CD4-positive, alpha-beta T cell treated with Interleukin-10 for 1 hour (primary cell): ENCODE results near the gene CDK5.
"Not testable (repeated sequence)": the region's sequence is repeated elsewhere in the genome, so short reads cannot be mapped to it uniquely, and the experiment has no call there.

Source experiments
- DNase-seq: peaks from one replicate; pipeline ENCODE4 v3.0.0-alpha.2; 2020

Gene CDK5

DNA sequence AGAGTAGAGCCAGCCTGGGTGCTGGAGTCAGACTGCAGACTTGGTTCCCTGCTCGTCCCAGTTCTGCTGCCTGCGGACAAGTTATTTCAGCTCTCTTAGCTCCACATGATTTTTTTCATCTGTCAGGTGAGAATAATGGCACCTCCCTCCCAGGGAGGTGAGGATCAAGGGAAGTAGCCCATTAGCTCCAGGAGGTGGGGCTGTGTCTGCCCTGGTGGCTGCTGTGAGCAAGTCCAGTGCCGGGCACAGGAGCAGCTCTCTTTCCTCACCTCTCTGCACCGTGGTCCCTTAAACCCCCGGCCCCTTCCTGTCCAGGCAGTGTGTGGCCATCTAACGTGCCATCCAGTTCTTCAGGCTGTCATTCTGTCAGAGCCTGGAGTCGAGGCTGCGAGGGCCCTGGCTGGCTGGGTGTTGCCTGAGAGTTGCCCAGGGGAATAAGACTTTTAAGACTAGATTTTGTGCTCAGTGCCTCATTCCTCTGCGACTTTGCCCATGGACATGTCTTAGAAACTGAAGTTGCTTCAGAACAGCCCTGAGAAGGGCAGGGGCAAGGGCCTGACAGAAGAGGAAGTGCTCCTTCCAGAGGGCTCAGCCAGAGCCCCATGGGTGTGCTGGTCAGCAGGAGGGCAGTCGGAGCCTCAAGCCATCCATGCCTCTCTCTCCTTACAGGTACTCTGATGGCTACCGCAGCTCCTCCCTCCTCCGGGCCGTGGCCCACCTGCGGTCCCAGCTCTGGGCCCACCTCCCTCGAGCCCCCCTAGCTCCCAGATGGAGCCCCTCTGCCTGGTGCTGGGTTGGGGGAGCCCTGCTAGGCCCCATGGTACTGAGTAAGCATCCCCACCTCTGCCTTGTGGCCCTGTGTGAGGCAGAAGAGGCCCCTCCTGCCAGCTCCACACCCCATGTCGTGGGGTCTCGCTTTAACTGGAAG, 24.5 kb downstream of the CDK5 start:
- no peak for DNase-seq

DNA sequence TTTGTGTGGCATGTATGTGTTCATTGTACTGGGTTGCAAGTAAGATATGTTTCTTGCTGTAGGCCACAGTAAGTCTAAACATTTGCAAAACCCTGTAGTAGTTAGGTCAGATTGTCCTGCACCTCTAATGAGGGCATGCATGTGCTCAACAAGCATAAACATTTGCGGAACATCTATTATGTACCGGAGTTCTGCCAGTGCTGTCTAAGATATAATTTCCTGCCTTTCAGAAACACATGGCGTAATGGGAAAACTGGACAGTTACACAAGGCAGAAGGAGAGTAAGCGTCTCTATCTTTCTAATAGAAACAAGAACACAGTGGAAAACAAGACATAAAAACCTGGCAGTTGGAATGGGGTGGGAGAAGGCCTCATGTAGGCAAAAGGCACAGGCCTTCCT, 26.7 kb downstream of the CDK5 start:
- no peak for DNase-seq

DNA sequence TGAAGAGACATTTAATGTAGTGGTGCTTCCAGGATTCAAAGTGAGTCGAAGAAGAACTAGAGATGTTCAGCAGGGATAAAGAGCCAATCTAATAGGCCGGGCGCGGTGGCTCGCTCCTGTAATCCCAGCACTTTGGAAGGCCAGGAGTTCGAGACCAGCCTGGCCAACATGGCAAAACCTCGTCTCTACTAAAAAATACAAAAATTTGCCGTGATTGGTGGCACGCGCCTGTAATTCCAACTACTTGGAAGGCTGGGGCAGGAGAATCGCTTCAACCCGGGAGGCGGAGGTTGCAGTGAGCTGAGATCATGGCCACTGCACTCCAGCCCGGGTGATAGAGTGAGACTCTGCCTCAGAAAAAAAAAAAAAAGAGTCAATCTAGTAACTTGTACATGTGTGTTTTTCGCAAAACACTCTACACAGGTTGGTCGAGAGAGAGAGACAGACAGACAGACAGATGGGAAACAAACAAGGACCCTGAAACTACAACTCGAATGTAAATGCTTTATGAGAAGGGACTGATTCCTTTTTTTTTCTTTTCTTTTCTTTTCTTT, 28.7 kb downstream of the CDK5 start:
- DNase-seq = no peak

DNA sequence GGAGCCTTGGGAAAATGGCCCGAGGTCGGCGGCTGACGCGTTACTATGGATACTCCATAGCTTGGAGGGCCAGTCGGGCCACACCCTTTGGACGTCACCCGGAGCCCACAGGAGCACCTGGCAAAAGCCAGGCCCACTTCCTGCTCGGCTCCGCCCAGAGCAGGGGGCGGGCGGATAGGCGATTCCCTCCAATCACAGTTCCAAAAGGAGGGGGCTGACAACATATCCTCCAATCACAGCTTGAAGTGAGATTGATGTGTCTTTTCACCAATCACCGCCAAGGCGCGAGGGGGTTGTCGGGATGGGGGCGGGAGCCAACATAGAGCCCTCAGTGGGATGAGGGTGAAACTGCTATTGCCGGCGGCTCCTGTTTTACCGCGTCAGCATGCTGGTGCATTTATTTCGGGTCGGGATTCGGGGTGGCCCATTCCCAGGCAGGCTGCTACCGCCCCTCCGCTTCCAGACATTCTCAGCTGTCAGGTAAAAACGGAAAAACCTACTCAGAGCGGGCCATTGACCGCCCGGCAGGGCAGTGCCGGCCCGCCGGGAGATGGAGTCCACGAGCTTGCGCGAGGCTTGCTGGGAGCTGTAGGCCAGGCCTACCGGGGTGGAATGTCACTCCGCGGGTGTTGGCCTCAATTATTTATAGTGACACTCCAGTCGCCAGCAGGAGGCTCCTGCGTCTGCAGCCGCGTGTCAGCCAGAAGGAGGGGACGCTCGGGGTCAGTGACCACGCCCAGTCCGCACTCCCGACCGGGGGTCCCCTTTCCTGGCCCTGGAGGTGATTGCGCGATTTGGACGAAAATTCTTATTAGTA, 29.4 kb downstream of the CDK5 start, which contains the start of gene ABCB8:
TSS of gene ABCB8 (plus strand) at position 320 of the 817 bp plus-strand sequence. CDS start at position 386, 66 bp downstream.
- peak; percentile 100 for DNase-seq

DNA sequence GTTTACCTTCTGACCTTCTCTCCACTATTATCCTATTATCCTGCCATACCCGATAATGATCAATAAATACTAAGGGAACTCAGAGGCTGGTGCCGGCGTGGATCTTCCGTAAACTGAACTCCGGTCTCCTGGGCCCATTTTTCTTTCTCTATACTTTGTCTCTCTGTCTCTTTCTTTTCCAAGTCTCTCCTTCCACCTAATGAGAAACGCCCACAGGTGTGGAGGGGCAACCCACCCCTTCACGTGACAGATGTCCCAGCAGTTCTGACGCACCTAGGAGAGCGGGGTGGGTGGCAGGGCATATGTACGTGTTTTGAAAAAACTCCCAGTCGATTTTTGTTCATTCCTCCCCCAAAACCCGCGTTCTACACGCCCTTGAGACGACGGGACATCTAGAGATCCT, 30.0 kb downstream of the CDK5 start:
- not testable (repeated sequence) for DNase-seq

DNA sequence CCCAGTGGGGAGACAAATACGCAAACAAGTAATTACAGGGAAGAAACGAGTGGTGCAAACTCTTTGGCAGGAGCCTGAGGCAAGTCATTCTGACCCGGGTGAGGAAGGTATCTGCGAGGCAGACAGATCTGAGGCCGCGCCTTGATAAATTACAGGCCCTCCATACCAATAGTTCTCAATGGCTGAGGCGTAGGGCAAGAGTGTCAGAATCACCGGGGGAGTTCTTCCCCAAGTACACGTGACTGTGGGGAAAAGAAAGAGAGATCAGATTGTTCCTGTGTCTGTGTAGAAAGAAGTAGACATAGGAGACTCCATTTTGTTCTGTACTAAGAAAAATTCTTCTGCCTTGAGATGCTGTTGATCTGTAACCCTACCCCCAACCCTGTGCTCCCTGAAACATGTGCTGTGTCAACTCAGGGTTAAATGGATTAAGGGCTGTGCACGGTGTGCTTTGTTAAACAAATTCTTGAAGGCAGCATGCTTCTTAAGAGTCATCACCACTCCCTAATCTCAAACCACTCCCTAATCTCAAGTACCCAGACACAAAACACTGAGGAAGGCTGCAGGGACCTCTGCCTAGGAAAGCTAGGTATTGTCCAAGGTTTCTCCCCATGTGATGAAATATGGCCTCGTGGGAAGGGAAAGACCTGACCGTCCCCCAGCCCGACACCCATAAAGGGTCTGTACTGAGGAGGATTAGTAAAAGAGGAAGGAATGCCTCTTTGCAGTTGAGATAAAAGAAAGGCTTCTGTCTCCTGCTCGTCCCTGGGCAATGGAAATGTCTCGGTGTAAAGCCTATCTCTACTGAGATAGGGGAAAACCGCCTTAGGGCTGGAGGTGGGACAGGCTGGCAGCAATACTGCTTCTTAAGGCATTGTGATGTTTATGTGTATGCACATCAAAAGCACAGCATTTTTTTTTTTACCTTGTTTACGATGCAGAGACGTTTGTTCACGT, 30.6 kb downstream of the CDK5 start:
- DNase-seq = not testable (repeated sequence)

DNA sequence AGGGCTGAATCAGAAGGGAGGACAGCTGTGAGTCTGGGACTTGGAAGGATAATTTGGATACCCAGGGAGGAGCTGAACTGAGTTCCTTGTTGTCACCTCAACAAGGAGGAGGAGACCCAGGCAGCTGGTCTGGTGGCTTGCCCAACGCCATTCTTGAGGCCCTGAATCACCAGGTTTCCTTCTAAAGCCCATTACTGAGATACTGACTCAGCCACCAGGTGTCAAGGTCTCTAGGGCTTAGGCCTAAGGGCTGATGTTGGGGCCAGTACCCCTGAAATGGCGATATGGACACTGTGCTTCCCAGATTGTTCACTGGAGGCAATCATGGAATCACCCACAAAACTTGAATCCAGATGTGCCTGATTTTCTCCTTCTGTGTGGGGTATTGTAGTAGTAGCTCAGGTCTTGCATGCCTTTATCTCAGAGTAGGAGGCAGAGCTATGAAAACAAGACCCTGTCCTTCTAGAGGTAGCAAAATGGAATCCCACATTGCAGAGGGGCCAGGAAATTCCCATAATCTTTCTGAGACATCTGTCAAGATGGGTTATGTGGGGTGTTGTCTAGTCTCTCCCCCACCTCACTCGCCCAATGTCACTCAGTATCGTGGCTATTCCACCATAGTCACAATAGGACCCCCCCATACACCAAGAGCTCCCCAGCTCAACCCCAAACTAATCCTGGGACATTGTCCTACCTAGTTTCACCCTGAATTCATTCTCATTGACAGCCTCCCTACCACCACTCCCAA, 31.6 kb downstream of the CDK5 start:
- DNase-seq = no peak

DNA sequence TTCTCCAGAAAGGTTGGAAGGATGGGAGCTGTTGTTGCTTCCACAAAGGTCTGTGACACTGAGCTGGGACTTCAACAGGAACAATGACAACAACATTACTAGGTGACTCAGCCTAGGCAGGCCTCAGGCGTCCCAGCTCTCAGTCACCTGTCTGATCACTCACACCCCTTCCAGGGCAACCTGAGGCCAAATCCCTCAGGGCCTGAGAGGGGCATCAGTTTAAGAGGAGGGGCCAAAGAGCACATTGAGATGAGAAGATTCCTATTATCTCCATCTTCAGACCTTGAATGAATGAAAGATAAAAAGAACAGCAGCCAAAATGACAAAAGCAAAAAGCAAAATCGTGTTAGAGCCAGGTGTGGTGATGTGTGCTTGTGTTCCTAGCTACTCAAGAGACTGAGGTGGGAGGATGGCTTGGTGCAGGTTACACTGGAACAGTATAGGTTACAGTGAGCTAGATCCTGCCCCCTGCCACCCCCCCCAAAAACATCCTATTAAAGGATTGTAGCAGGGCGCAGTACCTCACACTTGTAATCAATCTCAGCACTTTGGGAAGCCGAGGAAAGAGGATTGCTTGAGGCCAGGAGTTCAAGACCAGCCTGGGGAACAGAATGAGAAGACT, 33.2 kb downstream of the CDK5 start, which contains the start of gene ATG9B:
TSS of gene ATG9B (minus strand) at position 60 of the 622 bp plus-strand sequence. CDS start 71 bp downstream, outside the sequence.
- DNase-seq = no peak

DNA sequence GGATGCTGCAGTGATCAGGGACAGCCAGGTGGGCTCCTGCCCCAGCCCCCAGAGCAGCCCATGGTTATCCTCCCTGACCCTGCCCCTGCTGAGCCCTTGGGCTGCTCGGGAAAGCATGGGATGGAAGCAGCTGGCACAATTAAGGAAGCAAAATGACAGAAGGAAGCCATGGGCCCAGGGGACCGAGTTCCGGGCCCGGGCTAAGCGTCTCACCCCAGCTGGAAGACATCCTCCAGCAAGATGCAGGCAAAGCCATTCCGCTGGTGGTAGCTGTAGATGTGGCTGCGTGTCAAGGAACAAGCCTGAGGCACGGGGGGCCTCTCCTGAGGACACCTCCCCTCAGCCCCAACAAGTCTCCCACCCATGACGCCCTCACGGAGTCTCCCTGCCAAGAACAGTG, 34.5 kb downstream of the CDK5 start:
- no peak for DNase-seq

DNA sequence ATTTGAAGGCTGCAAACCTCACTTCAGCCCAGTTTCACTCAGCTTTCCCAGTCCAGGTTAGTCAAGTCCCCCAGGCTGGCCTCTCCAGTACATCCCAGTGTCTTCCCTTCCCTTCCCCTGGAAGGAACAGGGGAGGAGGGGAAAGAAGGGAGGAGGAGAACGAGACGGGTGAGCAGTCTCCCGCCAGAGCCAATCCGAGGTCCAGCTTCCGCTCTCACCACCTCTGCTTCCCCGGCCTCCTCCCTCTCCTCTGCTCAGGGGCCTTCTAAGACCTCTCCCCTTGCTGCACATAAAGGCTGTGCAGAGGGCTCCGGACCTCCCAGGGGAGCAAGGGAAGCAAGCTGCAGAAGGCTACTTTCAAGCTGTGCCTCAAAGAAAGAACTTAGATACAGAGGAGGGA, 37.5 kb downstream of the CDK5 start:
- no peak for DNase-seq

DNA sequence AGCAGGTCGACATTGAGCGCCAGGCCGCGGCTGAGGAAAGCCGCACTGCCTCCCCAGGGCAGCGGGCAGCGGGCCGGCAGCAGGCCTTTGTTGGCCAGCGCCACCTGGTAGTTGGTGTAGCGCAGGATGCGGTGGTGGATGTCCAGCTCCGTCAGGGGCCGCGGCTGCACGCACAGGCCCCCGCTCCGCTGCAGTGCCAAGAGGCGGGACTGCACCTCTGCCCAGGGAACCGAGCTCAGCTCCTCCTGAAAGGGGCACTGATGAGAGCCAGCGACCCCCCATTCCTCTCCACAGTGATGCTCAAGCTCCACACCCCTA, 38.6 kb downstream of the CDK5 start:
- no peak for DNase-seq

DNA sequence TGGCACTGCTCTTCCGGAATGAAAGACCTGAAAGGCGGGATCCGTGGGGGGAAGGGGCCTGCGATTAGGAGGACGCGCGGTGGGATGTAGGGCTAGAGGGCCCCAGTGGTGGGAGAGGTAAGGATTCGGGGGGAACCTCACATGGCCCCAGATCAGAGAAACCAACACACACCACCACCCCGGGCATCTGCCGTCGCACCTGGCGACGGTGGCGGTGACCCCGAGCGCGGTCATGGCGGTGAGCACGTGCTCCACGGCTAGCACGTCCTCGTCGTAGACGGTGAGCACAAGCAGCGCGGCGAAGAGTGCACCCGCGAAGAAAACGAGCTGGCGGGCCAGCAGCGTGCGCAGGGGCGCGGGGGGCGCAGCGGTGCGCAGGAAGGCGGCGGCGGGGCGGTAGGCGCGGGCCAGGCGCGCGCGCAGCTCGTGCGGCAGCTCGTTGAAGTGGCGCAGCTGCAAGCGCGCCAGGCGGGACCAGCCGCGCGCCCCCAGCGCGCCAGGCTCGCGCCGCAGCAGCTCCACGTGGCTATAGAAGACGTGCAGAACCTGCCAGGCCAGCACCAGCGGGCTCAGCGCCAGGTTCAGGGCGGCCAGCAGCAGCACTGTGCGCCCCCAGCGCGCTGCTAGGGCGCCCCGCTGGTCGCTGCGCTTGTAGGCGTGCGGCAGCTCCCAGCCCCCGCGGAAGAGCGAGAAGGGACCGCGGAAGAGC, 39.1 kb downstream of the CDK5 start:
- peak; percentile 43 for DNase-seq

DNA sequence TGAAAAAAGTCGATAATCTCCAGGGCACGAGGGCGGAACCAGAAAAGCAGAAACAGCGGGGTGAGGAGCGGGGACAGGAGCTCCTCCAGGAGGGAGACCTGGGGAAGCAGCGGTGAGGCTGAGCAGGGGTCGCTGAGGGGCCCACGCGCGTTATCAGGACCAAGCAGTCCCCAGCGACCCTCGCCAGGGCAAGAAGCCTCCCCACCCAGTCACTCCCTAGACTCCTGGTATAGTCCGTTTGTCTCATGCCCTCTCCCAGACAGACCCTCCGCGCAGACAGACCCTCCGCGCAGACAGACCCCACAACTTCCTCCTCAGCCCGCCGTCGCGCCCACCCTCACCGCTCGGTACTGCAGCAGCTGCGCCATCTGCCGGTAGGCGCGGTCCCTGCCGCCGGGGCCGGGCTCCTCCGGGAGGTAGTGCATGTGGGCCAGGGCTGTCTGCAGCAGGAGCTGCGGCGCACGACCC, 39.7 kb downstream of the CDK5 start:
- DNase-seq = peak; percentile 85

DNA sequence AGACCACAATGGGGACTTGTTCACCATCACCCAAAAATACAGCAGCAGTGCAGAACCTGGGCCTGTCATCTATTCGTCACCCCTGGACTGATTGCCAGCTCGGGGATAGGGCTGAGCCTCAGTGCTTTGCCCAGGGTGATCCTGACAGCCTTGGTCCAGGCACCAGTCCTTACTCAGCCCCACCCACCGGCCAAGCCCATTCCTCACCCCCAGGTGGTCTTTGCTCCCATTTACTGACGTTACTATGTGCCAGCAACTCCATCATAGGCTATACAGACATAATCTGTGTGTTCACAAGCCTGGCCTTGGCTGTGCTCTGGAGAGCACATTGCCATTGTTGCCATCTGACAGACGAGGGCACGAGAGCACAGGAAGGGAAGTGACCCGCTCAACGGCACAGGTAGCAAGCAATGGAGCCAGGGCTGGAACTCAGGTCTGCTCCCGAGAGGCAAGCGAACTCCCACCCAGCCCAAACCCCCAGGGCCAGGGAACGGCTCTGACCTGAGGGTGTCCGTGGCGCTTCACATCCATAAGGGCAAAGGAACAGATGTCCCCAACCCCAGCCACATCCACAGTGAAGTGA, 40.2 kb downstream of the CDK5 start:
- DNase-seq = no peak

DNA sequence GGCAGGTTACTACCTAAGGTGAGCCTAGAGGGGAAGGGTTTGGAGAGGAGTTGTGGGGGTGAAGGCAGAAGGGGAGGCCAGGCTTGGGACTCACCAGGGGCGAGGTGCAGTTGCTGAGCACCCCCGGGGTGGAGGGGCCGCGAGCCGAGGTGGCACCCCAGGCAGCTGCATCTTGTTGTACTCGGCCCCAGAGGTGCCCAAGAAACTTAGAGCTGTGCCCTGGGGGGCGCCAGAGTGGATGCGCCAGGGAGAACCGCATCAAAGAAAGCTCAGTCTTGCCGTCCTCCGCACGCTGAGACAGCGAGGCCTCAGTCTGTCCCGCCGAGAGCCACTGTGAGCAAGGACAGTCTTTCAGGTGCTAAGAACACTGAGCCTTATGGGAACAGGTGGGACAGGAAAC, 40.8 kb downstream of the CDK5 start:
- no peak for DNase-seq

DNA sequence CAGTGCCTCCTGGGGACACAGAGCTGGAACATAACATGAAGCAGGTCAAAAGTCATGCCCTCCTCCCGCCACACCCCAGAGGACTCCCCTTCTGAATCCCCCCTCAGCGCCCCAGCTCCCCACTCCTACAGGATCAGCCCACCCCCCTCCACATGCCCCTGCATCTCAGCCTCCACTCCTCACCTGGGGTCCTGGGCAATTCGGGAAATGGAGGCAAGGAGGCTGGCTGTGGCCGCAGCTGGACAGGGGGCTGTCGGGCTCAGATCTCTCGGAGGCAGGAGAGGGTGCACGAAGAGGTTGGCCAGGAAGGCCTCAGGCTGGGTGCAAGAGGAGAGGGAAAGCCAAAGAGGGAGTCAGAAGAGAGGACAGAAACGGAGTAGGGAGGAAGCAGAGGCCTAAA, 41.2 kb downstream of the CDK5 start:
- DNase-seq = no peak

DNA sequence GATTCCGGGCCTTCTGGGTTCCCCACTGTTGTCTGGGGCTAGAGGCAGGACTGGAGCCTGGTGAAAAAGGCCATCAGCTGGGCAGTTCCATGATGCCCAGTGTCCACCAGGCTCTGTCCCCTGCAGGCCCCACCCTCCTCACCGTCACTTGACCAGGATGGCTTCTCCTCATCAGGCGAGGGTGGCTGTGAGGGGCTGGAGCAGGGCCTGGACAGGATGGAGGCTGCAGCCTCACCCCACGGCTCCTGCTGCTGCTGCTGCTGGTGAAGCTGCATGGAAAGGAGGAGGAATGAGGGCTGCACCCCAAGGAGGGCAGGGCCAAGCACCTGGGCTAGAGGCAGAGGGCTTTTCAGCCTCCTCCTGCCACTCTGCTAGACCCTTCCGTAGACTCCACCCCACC, 41.7 kb downstream of the CDK5 start:
- no peak for DNase-seq

DNA sequence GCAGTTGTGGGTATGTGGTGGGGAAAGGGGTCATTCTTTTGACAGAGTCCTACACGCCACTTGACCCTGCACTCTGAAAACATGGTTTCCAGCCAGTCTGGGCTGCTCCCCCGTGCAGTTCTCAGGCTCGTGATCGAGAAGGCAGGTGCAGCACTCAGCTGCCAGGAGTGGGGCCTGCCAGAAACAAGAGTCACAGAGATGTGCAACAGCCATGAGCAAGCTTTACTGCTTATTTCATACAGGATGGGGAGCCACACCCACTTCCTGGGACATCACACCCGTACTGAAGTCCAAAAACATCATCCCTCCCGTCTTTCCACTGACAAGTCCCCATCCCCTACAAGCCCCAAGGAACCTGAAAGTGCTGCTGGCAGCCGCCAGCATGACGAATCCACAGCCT, 42.7 kb downstream of the CDK5 start:
- DNase-seq = peak; percentile 46

DNA sequence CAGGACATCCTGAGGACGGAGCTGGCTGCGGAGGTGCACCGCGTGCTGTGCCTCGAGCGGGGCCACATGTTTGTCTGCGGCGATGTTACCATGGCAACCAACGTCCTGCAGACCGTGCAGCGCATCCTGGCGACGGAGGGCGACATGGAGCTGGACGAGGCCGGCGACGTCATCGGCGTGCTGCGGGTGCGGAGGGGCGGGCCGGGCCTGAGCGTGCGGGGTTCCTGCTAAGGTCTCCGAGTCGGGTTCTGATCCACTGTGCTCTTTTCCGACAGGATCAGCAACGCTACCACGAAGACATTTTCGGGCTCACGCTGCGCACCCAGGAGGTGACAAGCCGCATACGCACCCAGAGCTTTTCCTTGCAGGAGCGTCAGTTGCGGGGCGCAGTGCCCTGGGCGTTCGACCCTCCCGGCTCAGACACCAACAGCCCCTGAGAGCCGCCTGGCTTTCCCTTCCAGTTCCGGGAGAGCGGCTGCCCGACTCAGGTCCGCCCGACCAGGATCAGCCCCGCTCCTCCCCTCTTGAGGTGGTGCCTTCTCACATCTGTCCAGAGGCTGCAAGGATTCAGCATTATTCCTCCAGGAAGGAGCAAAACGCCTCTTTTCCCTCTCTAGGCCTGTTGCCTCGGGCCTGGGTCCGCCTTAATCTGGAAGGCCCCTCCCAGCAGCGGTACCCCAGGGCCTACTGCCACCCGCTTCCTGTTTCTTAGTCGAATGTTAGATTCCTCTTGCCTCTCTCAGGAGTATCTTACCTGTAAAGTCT, 43.8 kb downstream of the CDK5 start:
- peak; percentile 96 for DNase-seq
